Astrocyte of the spinal cord (primary cell): Measurements from ENCODE around the gene LRRC27.
A peak's percentile ranks its signal among the peaks of the same experiment; 100 is the strongest.

Source experiments
- DNase-seq: peaks from one replicate; pipeline ENCODE4 v3.0.0; 2011; ENCODE audit warnings: low read depth, low spot score
- H3K4me3 ChIP-seq: 2 replicates; pipeline ENCODE4 v1.5.1; 2011; ENCODE audit warnings: low read depth, mild to moderate bottlenecking, low read length, moderate library complexity
- in situ Hi-C: cut with HindIII; loops from 2 replicates; pipeline ENCODE4 v1.10.0; 2017; ENCODE audit warnings: low sequenced_read_pairs
- TF ChIP-seq, protein P1 (sequence below): IDR thresholded peaks from 2 replicates; pipeline ENCODE4 v1.5.1; 2012; ENCODE audit warnings: low read depth, mild to moderate bottlenecking, low read length, inconsistent platforms

Gene LRRC27

DNA sequence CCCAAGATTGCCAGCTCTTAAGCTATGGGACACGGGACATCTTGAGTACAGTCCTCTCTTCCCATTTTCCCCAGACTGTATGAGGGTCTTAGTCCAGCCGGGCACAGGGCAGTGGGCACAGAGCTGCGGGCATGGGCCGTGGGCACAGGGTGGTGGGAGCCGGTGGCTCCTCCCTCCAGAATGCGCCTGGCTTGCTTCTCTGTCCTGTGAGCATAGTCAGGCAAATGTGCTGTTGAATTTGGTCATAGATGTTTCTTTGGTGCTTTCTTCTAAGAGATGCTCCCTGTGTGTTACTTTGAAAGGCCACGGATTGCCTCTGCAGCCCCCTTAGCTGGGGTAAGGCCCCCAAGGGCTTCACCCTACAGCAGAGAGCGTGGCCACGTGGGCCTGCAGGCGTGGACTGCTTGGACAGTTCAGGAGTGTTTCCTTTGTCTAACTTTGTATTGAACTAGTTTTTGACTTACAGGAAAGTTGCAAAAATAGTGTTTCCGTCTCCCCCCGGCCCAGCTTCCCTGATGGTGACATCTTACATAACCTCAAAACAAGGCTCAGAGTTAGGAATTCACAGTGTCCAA, 24.7 kb downstream of the LRRC27 start:
- H3K4me3 ChIP-seq = no peak overlapping the region

DNA sequence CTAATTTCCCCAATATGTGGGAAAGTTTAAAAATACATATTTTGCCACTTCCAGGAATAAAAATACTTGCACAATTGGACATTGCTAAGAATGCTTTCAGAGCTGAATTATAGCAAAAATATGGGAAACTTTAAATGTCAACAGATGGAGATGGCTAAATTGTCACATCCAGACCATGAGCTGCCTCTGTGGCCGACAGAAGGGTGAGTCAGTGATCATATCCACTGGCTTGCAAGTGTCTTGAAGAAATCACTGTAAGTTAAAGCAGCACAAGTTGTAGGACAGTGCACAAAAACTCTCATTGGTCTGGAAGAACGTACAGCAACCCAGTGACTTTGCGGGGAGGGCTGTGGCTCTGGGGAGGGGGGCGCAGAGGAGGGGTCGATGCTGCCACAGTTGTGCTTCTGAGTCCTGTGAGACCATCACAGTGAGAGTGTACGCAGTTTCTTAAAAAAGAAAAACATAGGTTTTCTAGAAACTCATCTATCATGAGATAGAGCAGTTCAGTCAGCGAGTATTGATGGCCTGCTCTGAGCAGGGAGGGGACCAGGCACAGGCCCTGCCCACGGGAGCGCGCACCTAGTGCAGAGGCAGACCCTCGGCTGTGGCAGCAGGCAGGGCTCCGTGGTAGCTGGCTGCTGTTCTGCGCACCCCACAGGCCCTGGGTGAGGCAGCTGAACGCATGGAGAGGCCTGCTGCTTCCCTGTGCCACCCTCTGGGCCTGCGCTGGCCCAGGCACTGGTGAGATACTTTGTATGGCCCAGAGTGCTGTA, 25.5 kb downstream of the LRRC27 start:
- in situ Hi-C loops = no loop called here
- TF ChIP-seq, protein P1, sequence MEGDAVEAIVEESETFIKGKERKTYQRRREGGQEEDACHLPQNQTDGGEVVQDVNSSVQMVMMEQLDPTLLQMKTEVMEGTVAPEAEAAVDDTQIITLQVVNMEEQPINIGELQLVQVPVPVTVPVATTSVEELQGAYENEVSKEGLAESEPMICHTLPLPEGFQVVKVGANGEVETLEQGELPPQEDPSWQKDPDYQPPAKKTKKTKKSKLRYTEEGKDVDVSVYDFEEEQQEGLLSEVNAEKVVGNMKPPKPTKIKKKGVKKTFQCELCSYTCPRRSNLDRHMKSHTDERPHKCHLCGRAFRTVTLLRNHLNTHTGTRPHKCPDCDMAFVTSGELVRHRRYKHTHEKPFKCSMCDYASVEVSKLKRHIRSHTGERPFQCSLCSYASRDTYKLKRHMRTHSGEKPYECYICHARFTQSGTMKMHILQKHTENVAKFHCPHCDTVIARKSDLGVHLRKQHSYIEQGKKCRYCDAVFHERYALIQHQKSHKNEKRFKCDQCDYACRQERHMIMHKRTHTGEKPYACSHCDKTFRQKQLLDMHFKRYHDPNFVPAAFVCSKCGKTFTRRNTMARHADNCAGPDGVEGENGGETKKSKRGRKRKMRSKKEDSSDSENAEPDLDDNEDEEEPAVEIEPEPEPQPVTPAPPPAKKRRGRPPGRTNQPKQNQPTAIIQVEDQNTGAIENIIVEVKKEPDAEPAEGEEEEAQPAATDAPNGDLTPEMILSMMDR = no peak
- H3K4me3 ChIP-seq = no peak overlapping the region
- DNase-seq = no peak

More for the DNA sequence above, 24.7 kb downstream of the LRRC27 start:
- TF ChIP-seq, protein P1 = no peak
- DNase-seq = no peak
- in situ Hi-C loops = no loop called here

DNA sequence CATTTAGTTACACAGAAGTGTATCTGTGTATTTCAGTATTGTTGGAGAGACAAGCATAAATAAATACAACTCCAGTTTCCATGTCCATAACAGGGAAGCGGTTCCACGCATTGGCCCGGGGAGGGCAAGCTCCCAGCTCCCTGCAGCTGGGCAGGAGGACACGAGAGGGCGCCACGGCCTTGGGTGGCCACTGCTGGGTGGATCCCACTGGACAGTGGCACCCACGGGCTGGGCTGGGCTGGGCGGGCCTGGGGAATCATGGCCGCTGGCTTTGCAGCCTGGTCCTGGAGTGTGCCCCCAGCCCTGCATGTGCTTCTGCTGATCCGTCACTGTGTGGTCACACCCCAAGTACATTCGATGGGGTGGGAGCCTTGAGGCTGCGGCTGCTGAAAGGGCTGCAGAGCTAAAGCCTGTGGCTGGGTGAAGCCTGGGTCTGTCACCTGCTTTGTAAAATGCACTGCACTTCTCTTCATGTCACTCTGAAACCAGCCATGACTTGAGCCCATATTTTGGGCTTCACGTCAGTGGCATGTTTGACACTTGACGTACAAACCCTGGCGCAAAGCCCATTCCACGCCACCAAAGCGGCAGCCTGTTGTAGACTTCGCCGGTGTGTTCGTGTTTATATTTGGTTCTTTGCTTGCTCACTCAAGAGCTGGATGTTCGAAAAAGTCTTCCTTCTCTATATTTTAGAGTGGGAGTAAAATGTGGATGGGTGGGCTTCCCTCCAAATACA, 27.5 kb downstream of the LRRC27 start:
- TF ChIP-seq, protein P1 = no peak
- no peak overlapping the region for H3K4me3 ChIP-seq
- in situ Hi-C loops = no loop called here
- DNase-seq = no peak

DNA sequence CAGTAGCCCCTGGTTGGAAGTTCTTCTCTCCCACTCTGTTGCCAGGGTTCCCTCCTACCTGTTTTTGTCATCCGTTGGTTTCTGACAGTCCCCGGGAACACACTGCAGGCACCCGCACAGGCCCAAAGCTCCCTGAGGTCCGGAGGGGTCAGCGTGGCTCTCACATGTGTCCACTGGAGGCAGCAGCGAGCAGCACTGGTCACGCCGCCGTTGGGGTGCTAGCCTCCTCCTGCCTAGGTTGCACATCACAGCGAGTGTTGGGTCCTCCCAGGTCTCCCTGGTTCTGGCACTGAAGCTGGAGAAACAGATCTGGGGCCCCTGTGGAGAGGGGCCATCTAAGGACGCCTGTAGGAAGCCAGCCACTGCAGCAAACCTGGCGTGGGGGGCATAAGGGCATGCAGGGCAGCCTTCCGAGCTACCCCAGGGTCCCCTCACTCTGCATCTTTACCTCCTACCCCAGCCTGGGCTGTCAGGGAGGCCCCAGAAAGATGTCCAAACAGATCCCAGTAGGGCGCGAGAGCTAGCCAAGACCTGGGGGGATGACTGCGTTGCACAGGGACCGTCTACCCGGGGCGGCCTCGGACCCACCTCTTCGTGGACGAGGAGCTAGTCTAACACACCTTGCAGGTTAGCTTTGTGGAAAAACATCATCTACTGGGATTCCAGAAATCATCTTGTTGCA, 28.9 kb downstream of the LRRC27 start:
- DNase-seq = no peak
- in situ Hi-C loops = no loop called here
- no peak overlapping the region for H3K4me3 ChIP-seq
- TF ChIP-seq, protein P1 = peak; percentile 66

DNA sequence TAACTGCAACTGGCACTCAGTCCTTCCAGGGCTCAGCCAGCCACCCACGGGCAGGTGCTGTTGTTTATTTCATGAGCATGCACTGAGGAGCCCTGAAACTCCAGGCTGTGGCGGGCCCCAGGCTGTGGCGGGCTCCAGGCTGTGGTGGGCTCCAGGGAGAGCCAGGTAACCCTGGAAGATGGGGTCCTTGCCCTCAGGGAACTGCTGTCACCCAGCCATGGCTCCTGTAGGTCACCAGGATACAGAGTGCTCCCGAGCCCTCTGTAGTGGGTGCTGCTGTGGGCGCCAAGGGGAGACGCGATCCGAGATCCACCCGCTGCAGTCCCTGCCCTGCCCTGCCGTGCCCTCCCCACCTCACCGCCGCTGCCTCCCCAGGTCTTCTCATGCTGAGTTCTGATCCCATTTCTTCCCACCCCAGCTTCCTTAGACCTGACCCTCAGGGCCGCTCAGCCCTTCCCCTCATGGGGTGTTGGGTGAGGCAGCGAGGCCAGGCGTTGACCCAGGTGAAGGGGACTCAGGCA, 29.6 kb downstream of the LRRC27 start:
- H3K4me3 ChIP-seq = no peak overlapping the region

DNA sequence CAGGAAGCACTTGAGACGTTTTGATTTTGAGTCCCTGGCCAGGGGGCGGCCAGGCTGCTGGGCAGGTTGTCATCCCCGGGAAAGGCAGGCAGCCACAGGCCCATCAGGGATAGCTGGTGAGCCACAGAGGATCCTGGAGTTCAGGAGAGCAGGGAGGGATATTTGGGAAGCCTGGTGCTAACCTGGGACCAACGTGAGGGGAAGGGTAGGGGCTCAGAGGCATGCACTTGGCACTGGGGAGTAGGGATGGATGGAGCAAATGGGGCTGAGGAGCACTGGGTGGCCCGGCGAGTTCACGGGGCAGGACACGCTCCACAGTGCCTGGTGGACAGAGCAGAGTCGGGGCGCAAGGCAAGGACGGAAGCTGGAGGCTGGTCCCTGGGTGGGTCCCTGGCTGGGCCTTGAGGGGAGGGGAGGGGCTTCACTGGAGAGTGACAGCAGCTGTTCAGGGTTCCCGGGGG, 30.2 kb downstream of the LRRC27 start:
- no peak for DNase-seq
- H3K4me3 ChIP-seq = no peak overlapping the region
- TF ChIP-seq, protein P1 = no peak
- in situ Hi-C loops = no loop called here

More for the DNA sequence above, 29.6 kb downstream of the LRRC27 start:
- in situ Hi-C loops = no loop called here
- TF ChIP-seq, protein P1 = no peak
- no peak for DNase-seq
